Astrocyte of the spinal cord (primary cell): ENCODE measurements around the gene HECTD1.
"Not testable (repeated sequence)": the region's sequence is repeated elsewhere in the genome, so short reads cannot be mapped to it uniquely, and the experiment has no call there.

ENCODE experiments used
- DNase-seq: peaks from one replicate; pipeline ENCODE4 v3.0.0; 2011; ENCODE audit warnings: low read depth, low spot score
- H3K4me3 ChIP-seq: 2 replicates; pipeline ENCODE4 v1.5.1; 2011; ENCODE audit warnings: low read depth, mild to moderate bottlenecking, low read length, moderate library complexity
- CTCF ChIP-seq: IDR thresholded peaks from 2 replicates; pipeline ENCODE4 v1.5.1; 2012; ENCODE audit warnings: low read depth, mild to moderate bottlenecking, low read length, inconsistent platforms
- in situ Hi-C: cut with HindIII; loops from 2 replicates; pipeline ENCODE4 v1.10.0; 2017; ENCODE audit warnings: low sequenced_read_pairs

HECTD1 gene

DNA sequence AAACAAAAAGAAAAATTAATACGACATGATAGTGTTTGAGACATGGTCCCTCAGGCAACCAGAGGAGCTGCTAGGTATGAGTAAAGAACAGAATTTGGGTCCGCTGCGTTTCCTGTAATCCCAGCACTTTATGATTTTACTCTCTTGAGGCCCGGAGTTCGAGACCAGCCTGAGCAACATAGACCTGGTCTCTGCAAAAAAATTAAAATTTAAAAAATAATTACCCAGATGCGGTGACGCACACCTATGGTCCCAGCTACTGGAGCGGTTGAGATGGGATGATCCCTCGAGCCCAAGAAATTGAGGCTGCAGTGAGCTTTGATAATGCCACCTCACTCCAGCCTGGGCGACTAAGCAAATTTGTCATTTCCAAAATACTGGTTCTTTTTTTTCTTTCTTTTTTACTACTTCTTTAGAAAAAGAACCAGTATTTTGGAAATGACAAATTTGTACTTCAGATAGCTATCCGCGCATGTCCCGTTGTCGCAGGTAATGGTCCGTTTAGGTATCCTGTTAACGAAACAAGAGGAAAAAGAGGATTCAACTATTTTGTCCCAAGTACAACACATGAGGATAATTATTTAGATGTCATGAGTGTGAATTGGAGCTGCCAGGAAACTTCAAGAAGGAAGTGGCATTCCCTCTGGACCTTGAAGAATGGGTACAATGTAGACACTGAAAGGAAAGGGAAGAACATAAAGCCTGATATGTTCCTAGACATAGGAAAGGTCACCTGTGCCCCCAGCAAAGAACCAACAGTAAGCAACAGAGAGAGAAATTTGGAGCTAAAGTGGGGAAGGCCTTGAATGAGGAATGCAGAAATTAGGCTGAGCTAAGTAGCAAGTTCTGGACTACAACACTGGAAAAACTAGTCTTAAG lies 1.2 kb upstream of the HECTD1 start:
- TF ChIP-seq CTCF, result no peak
- peak overlapping the region; percentile 59 for H3K4me3 ChIP-seq
- in situ Hi-C loops, result no loop called here
- DNase-seq, result no peak

DNA sequence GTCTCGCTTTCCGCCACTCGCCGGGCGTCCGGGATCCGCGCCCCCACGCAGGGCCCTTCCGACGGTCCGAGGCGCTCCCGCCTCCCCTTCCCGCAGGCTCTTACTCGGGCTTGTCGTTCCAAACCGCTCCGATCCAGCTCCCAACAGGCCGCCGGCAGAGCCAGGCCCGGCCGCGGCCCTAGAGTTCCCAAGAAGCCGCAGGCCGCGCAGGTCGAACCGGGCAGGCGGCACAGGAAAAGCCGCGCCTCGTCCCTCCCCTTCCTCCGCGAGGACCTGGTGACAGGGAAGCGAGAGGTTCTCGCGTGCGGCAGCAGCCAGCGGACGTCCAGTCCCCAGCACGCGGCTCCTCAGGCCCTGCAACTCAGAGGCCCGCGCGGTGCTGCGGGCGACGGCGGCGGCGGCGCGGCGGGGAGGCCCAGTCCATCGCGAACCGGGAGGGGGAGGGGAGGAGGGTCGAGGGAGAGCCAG lies 272 bp downstream of the HECTD1 start:
- TF ChIP-seq CTCF, result no peak
- in situ Hi-C loops, result no loop called here
- peak; percentile 87 for DNase-seq
- H3K4me3 ChIP-seq, result peak overlapping the region; percentile 79

DNA sequence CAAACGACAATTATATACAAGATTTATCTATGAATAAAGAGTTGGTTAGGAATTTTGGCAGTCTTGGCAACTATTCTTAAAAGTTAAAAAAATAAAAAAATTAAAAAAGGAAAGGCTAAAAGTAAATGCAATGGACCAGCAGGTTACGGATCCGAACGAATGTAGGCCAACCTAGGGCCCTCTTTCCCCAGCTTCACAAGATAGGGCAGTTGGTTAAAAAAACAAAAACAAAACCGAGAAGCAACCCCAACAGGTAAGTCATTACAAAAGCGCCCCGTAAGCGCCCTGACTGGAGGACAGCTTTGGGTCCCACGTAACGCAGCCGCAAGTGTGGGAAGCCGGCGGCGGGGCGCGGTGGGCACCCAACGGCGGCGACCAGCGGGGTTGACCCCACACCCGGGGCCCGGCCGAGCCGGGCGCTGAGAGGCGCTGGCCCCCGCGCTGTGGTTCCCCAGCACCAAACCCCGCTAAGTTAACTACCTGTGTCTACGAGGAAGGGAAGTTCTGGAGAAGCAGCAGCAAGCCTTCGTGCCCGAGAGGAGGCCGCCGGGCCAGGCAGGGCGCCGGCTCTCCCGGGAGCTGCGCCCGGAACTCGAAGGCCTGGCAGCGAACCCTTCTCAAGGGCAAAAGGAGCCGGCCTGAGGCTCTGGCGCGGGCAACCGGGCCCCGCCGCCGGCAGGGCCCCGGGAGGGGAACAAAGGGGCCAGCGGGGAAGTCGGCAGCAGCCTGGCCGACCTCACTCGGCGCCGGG lies 882 bp downstream of the HECTD1 start:
- TF ChIP-seq CTCF, result no peak
- in situ Hi-C loops, result no loop called here
- DNase-seq, result peak; percentile 9
- H3K4me3 ChIP-seq, result peak overlapping the region; percentile 79

DNA sequence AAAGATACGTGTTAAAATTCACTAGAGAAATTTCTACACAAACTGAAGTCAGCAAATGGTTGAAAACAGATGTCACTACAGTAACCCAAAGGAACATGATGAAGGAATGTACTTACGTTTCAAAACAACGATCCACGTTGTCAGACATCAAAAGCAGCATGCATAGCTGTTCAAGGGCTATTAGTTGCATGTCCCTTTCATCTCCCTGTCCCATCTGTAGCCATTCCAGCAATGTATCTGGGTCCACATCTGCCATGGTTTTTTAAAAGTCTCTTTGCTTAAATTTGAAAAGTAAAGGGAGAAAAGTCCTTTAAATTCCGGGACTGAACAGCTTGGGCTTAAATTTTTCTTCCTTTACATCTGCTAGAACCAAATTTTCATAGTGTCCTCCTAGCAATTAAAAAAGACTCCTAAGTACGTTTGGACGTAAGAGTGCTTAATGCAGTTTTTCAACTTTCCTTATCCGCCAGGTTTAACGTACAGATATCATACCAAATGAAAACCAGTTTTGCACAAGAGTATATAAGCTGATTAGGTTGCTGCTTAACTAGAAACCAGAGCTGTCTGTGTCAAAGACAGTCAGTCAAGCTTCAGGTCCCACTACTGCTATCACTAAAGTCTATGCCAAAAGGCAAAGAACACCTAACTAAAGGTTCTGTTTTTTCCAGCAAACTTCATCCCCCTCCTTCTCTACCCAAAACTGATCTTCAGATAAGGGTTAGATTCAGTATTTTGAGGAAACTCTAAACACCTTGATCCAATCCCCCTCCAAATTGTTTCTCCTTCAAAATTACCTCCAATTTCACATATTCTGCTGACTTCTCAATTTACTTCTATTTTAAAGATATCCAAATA lies 1.7 kb downstream of the HECTD1 start:
- peak; percentile 72 for DNase-seq
- no peak for TF ChIP-seq CTCF
- in situ Hi-C loops, result no loop called here
- peak overlapping the region; percentile 79 for H3K4me3 ChIP-seq

DNA sequence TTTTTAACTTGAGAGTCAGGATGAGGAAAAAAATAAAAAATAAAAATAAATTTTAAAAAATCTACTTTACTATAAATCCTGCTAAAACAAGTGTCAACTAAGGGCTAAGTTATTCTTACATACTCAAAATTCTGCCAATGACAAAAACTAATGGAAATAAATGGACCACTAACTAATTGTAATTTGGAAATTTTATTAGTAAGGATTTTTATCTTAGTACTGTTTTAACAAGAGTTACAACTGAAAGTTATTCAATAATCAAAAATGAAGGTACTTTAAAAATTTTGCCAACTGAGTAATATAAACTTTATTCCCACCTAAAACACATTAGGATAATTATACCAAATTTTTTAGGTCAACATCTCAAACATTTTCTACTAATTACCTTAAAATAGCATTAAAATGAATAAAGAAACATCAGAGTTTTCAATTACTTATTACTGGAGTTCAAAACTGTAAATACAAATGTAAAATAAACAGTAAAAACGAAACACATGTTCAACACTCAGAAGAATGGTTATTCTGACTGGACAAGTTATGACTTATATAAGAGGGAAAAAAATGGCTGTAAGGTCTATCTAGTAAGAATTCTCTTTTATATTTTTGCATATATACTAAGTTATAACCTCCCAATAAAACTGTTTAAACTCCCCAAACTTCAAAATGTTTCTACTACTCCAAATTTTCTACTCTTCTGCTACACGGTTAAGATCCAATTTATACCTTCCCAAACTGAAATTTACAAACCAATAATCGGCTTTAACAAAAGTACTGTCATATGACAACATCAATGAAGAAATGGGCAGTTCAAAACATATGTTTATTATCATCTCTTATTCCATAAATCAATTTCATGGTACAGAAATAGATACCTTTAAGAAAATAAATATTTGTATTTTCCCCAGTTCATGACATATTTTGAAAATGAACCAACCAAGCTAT lies 2.7 kb downstream of the HECTD1 start:
- in situ Hi-C loops, result no loop called here
- DNase-seq, result no peak
- no peak for TF ChIP-seq CTCF
- no peak overlapping the region for H3K4me3 ChIP-seq

GRCh38 chr14:31203899-31204592 lies 3.5 kb downstream of the HECTD1 start:
- H3K4me3 ChIP-seq, DNase-seq, in situ Hi-C loops: not testable (repeated sequence)
